GM23338 (cell line): ENCODE data around the gene BCAM. TPM values are rescaled to one million over a fixed set of nuclear protein-coding genes. Genes with fewer than 3 reads are reported as not detected.

Experiments
- ATAC-seq: fragments of 200-7000 bp; cut with Tn5 transposase; 3 replicates; pipeline ENCODE4 v1.9.1; 2020
- DNase-seq: peaks from one replicate; pipeline ENCODE4 v3.0.0-alpha.2; 2015; ENCODE audit warnings: low spot score
- H2AFZ ChIP-seq: fragments of 200-600 bp; sonication (generic); 2 replicates; pipeline ENCODE4 v1.8.0; 2016; ENCODE audit warnings: antibody characterized with exemption, mild to moderate bottlenecking, moderate library complexity
- H3F3A ChIP-seq: fragments of 200-600 bp; sonication (generic); replicated peaks from 2 replicates; pipeline ENCODE4 v1.8.0; 2017; ENCODE audit warnings: antibody characterized with exemption, mixed run types, low read depth
- H3K27ac ChIP-seq: fragments of 200-600 bp; sonication (generic); 2 replicates; pipeline ENCODE4 v1.6.1; 2016; ENCODE audit warnings: low read depth
- H3K27me3 ChIP-seq: fragments of 200-600 bp; sonication (generic); 2 replicates; pipeline ENCODE4 v1.8.0; 2016; ENCODE audit warnings: mild to moderate bottlenecking, mixed run types, moderate library complexity; ENCODE audit not compliant: insufficient read depth
- H3K36me3 ChIP-seq: fragments of 200-600 bp; sonication (generic); 2 replicates; pipeline ENCODE4 v1.8.0; 2016; ENCODE audit warnings: mild to moderate bottlenecking; ENCODE audit not compliant: insufficient read depth
- H3K4me1 ChIP-seq: fragments of 200-600 bp; sonication (generic); 2 replicates; pipeline ENCODE4 v1.8.0; 2016; ENCODE audit warnings: mild to moderate bottlenecking, moderate library complexity; ENCODE audit not compliant: insufficient read depth
- H3K4me2 ChIP-seq: fragments of 200-600 bp; sonication (generic); 2 replicates; pipeline ENCODE4 v1.7.1; 2017; ENCODE audit warnings: mixed run types
- H3K4me3 ChIP-seq: fragments of 200-600 bp; sonication (generic); 2 replicates; pipeline ENCODE4 v1.6.1; 2016; ENCODE audit warnings: mixed run types
- H3K79me2 ChIP-seq: fragments of 200-600 bp; sonication (generic); replicated peaks from 2 replicates; pipeline ENCODE4 v1.8.0; 2017; ENCODE audit warnings: mild to moderate bottlenecking; ENCODE audit not compliant: insufficient read depth
- H3K9me2 ChIP-seq: fragments of 200-600 bp; sonication (generic); 2 replicates; pipeline ENCODE4 v1.8.0; 2017; ENCODE audit not compliant: insufficient read depth
- H4K20me1 ChIP-seq: fragments of 200-600 bp; sonication (generic); replicated peaks from 2 replicates; pipeline ENCODE4 v1.8.0; 2017; ENCODE audit warnings: mild to moderate bottlenecking; ENCODE audit not compliant: insufficient read depth
- H3K27ac Mint-ChIP-seq: 2 replicates; pipeline ENCODE4 v1.8.0; 2020; ENCODE audit warnings: inconsistent platforms, mild to moderate bottlenecking, moderate library complexity, mixed read lengths
- H3K27me3 Mint-ChIP-seq: 3 replicates; pipeline ENCODE4 v1.8.0; 2022; ENCODE audit warnings: low read depth, mild to moderate bottlenecking, moderate library complexity, mixed read lengths, inconsistent platforms; ENCODE audit not compliant: insufficient read depth, poor library complexity
- H3K36me3 Mint-ChIP-seq: 3 replicates; pipeline ENCODE4 v1.8.0; 2021; ENCODE audit warnings: low read depth, mild to moderate bottlenecking, inconsistent platforms, moderate library complexity, mixed read lengths
- H3K4me1 Mint-ChIP-seq: 3 replicates; pipeline ENCODE4 v1.8.0; 2020; ENCODE audit warnings: mild to moderate bottlenecking, inconsistent platforms, mixed read lengths
- H3K4me3 Mint-ChIP-seq: 3 replicates; pipeline ENCODE4 v1.8.0; 2021; ENCODE audit warnings: moderate library complexity, mild to moderate bottlenecking, inconsistent platforms, mixed read lengths
- H3K9me3 Mint-ChIP-seq: 3 replicates; pipeline ENCODE4 v1.8.0; 2020; ENCODE audit warnings: moderate library complexity, mild to moderate bottlenecking, inconsistent platforms, mixed read lengths
- CREB1 ChIP-seq: fragments of 250-450 bp; sonication (Bioruptor Pico); IDR thresholded peaks from 2 replicates; pipeline ENCODE4 v1.5.0; 2020; ENCODE audit warnings: low read depth, mild to moderate bottlenecking, moderate library complexity
- CTCF ChIP-seq, 2 experiments: fragments of 200-600 bp in 1 of 2; sonication (generic) in 1 of 2; conservative IDR thresholded peaks; 2 replicates each; pipeline versions ENCODE4 v1.5.1 to v1.6.1; 2016 to 2017; ENCODE audit warnings: antibody characterized with exemption in 2 of 2, low read depth in 2 of 2, mild to moderate bottlenecking in 2 of 2, moderate library complexity in 1 of 2
- ETS1 ChIP-seq: IDR thresholded peaks from 2 replicates; pipeline ENCODE4 v1.6.1; 2016; ENCODE audit warnings: antibody characterized with exemption
- EZH2 ChIP-seq: fragments of 200-600 bp; sonication (generic); IDR thresholded peaks from one replicate; pipeline ENCODE4 v1.8.0; 2017; ENCODE audit warnings: antibody characterized with exemption, mild to moderate bottlenecking, low read depth; ENCODE audit not compliant: unreplicated experiment
- EZH2phosphoT487 ChIP-seq: fragments of 200-600 bp; sonication (generic); IDR thresholded peaks from one replicate; pipeline ENCODE4 v1.8.1; 2018; ENCODE audit warnings: antibody characterized with exemption; ENCODE audit not compliant: unreplicated experiment
- JUNB ChIP-seq: IDR thresholded peaks from one replicate; pipeline ENCODE4 v1.6.1; 2016; ENCODE audit warnings: antibody characterized with exemption; ENCODE audit not compliant: unreplicated experiment
- NANOG ChIP-seq: IDR thresholded peaks from 2 replicates; pipeline ENCODE4 v1.6.1; 2016; ENCODE audit warnings: antibody characterized with exemption, borderline replicate concordance
- POLR2AphosphoS5 ChIP-seq: IDR thresholded peaks from 2 replicates; pipeline ENCODE4 v1.6.1; 2016; ENCODE audit warnings: antibody characterized with exemption, low read depth
- REST ChIP-seq: IDR thresholded peaks from one replicate; pipeline ENCODE4 v1.6.1; 2018; ENCODE audit warnings: antibody characterized with exemption; ENCODE audit not compliant: unreplicated experiment
- STAT1 ChIP-seq: IDR thresholded peaks from one replicate; pipeline ENCODE4 v1.6.1; 2016; ENCODE audit warnings: antibody characterized with exemption; ENCODE audit not compliant: unreplicated experiment
- ZNF114 ChIP-seq: fragments of 250-450 bp; sonication (Bioruptor Pico); IDR thresholded peaks from 2 replicates; pipeline ENCODE4 v1.5.0; 2020; ENCODE audit warnings: mild to moderate bottlenecking, moderate library complexity
- ZNF331 ChIP-seq: fragments of 250-450 bp; sonication (Bioruptor Pico); IDR thresholded peaks from 2 replicates; pipeline ENCODE4 v1.5.0; 2020; ENCODE audit warnings: low read depth, mild to moderate bottlenecking, moderate library complexity
- ZNF462 ChIP-seq: fragments of 250-450 bp; sonication (Bioruptor Pico); IDR thresholded peaks from 2 replicates; pipeline ENCODE4 v1.5.0; 2020; ENCODE audit warnings: mild to moderate bottlenecking, moderate library complexity
- polyA plus RNA-seq: library from polyadenylated mRNA; unstranded; fragments of >200 nt; fragmentation: Nextera tagmentation; extraction: Ambion mirVana; gene quantifications from 2 replicates; pipeline ENCODE4 v1.2.1, GENCODE V29; 2016
- total RNA-seq: library from RNA; depleted of rRNA; stranded (reverse); fragments of >200 nt; shearing (Covaris generic); gene quantifications from 2 replicates; pipeline ENCODE4 v1.2.3, GENCODE V29; 2014

Gene BCAM
- total and polyA plus RNA-seq, 2 experiments from 2014 or later = 33.3 to 100 TPM

GRCh38 chr19:44818466-44819031 is 9.6 kb downstream of the BCAM start:
- peaks cover 3% of the 10 kb centered on the region; the same call in 1 of the 3 replicates for H3K4me1 Mint-ChIP-seq
- H3K27me3 Mint-ChIP-seq = peaks cover 26% of the 10 kb centered on the region
- Histone ChIP-seq H4K20me1 (peaks cover 11% of the 10 kb centered on the region), H3K4me1 (no peaks in the 10 kb centered on the region; the same call in 1 of the 2 replicates), H3K36me3 (no peaks in the 10 kb centered on the region), H3K27ac (no peak overlapping the region), H3K9me2 (no peaks in the 10 kb centered on the region), H3K27me3 (peaks cover 20% of the 10 kb centered on the region), H3K79me2 (no peaks in the 10 kb centered on the region), H3F3A (no peaks in the 10 kb centered on the region), H3K4me3 (no peak overlapping the region), H2AFZ (no peak overlapping the region), H3K4me2 (no peak overlapping the region)
- peaks cover 45% of the 10 kb centered on the region for H3K36me3 Mint-ChIP-seq
- no peak for DNase-seq
- no peak for ATAC-seq
- TF ChIP-seq EZH2phosphoT487 (no peak), ETS1 (no peak), CTCF (conservative IDR thresholded peaks at IDR 0.05; ENCODE audit: low read depth in 2 of 2) (no peak), REST (no peak), ZNF462 (CRISPR knock-in tag) (no peak), NANOG (no peak), POLR2AphosphoS5 (no peak), CREB1 (CRISPR knock-in tag) (no peak), ZNF114 (no peak), STAT1 (no peak), EZH2 (no peak), JUNB (no peak), ZNF331 (CRISPR knock-in tag) (no peak)
- H3K9me3 Mint-ChIP-seq = no peaks in the 10 kb centered on the region; the same call in 2 of the 3 replicates
- H3K4me3 Mint-ChIP-seq = no peak overlapping the region
- H3K27ac Mint-ChIP-seq = no peak overlapping the region
